IMR-90 (cell line): ENCODE data around the gene NT5E. TPM values are rescaled to one million over a fixed set of nuclear protein-coding genes. Genes with fewer than 3 reads are reported as not detected.

Experiments used
- ATAC-seq: fragments of 200-7000 bp; cut with Tn5 transposase; 2 replicates; pipeline ENCODE4 v1.9.1; 2020; ENCODE audit warnings: low read depth, mild to moderate bottlenecking, moderate library complexity
- BruUV-seq: library from RNA; stranded (reverse); fragments of 400-500 nt; replicated peaks from 2 replicates; lab custom pipeline; 2021; lab: Mats Ljungman, UMichigan
- CTCF ChIA-PET: fragments of 300-600 bp; formaldehyde crosslinking; extraction: SDS; loops from one replicate; lab custom pipeline; 2021; ENCODE audit warnings: antibody characterized with exemption; lab: Yijun Ruan, JAX
- POLR2A ChIA-PET: fragments of 300-600 bp; sonication (Branson Sonifier 250); formaldehyde crosslinking; loops from one replicate; lab custom pipeline; 2022; ENCODE audit warnings: antibody characterized with exemption; ENCODE audit not compliant: unreplicated experiment; lab: Charles Lee
- DNase-seq: peaks from one replicate; pipeline ENCODE4 v3.0.0; 2013
- H2AFZ ChIP-seq: replicated peaks from 2 replicates; pipeline ENCODE3; 2013; ENCODE audit warnings: low read length, mild to moderate bottlenecking; ENCODE audit not compliant: poor library complexity
- H2AK5ac ChIP-seq: 2 replicates; pipeline ENCODE4 v1.6.1; 2013; ENCODE audit warnings: low read depth, low read length, inconsistent platforms
- H2AK9ac ChIP-seq: replicated peaks from 2 replicates; pipeline ENCODE3; 2013; ENCODE audit warnings: mild to moderate bottlenecking, low read depth, low read length, moderate library complexity; ENCODE audit not compliant: poor library complexity
- H2BK120ac ChIP-seq: 2 replicates; pipeline ENCODE4 v1.6.1; 2013; ENCODE audit warnings: low read depth, low read length, inconsistent platforms
- H2BK15ac ChIP-seq: 3 replicates; pipeline ENCODE4 v1.6.1; 2013; ENCODE audit warnings: low read depth, low read length, inconsistent platforms
- H2BK20ac ChIP-seq: 2 replicates; pipeline ENCODE4 v1.6.1; 2013; ENCODE audit warnings: low read depth, mild to moderate bottlenecking, inconsistent platforms, low read length, moderate library complexity
- H2BK5ac ChIP-seq: 2 replicates; pipeline ENCODE4 v1.6.1; 2013; ENCODE audit warnings: mild to moderate bottlenecking, low read depth, low read length, inconsistent platforms; ENCODE audit not compliant: poor library complexity, severe bottlenecking
- H3K14ac ChIP-seq: replicated peaks from 2 replicates; pipeline ENCODE4 v1.6.1; 2013; ENCODE audit warnings: low read depth, low read length, inconsistent platforms
- H3K18ac ChIP-seq: 2 replicates; pipeline ENCODE4 v1.6.1; 2013; ENCODE audit warnings: low read depth, low read length, control low read depth
- H3K23ac ChIP-seq: 2 replicates; pipeline ENCODE4 v1.6.1; 2013; ENCODE audit warnings: low read depth, low read length, inconsistent platforms
- H3K27ac ChIP-seq: 2 replicates; pipeline ENCODE4 v1.5.1; 2013; ENCODE audit warnings: mild to moderate bottlenecking, control low read depth, low read length; ENCODE audit not compliant: insufficient read depth
- H3K27me3 ChIP-seq: 2 replicates; pipeline ENCODE4 v1.6.1; 2013; ENCODE audit warnings: low read length; ENCODE audit not compliant: control insufficient read depth, insufficient read depth
- H3K36me3 ChIP-seq: 2 replicates; pipeline ENCODE4 v1.6.1; 2013; ENCODE audit warnings: low read length, mixed read lengths; ENCODE audit not compliant: control insufficient read depth, insufficient read depth
- H3K4ac ChIP-seq: 2 replicates; pipeline ENCODE4 v1.6.1; 2013; ENCODE audit warnings: low read depth, low read length, inconsistent platforms
- H3K4me1 ChIP-seq: 2 replicates; pipeline ENCODE4 v1.6.1; 2013; ENCODE audit warnings: low read length, mixed read lengths; ENCODE audit not compliant: control insufficient read depth, insufficient read depth
- H3K4me2 ChIP-seq: 2 replicates; pipeline ENCODE4 v1.6.1; 2013; ENCODE audit warnings: low read depth, mild to moderate bottlenecking, control low read depth, low read length, moderate library complexity
- H3K4me3 ChIP-seq: 2 replicates; pipeline ENCODE4 v1.5.1; 2013; ENCODE audit warnings: low read depth, mild to moderate bottlenecking, control low read depth, low read length, moderate library complexity; ENCODE audit not compliant: insufficient read depth
- H3K56ac ChIP-seq: 2 replicates; pipeline ENCODE4 v1.6.1; 2013; ENCODE audit warnings: low read length, inconsistent platforms; ENCODE audit not compliant: insufficient read depth; ENCODE audit errors: extremely low read depth
- H3K79me1 ChIP-seq, 2 experiments: 2 replicates each; pipeline ENCODE4 v1.6.1; 2013; ENCODE audit warnings: low read length in 2 of 2, inconsistent platforms in 1 of 2, low read depth in 1 of 2
- H3K9ac ChIP-seq: 2 replicates; pipeline ENCODE4 v1.6.1; 2013; ENCODE audit warnings: low read depth, low read length, control low read depth
- H3K9me1 ChIP-seq: 2 replicates; pipeline ENCODE4 v1.6.1; 2013; ENCODE audit warnings: low read length, inconsistent platforms; ENCODE audit not compliant: insufficient read depth
- H3K9me3 ChIP-seq: 2 replicates; pipeline ENCODE4 v1.6.1; 2013; ENCODE audit warnings: low read length; ENCODE audit not compliant: control insufficient read depth, insufficient read depth
- H4K20me1 ChIP-seq: 2 replicates; pipeline ENCODE4 v1.6.1; 2013; ENCODE audit warnings: low read length, inconsistent platforms; ENCODE audit not compliant: insufficient read depth
- H4K5ac ChIP-seq: 2 replicates; pipeline ENCODE4 v1.6.1; 2013; ENCODE audit warnings: mild to moderate bottlenecking, low read depth, low read length, control low read depth
- H4K8ac ChIP-seq, 2 experiments: 2 replicates each; pipeline ENCODE4 v1.6.1; 2013; ENCODE audit warnings: low read depth in 2 of 2, low read length in 2 of 2, control low read depth in 1 of 2, inconsistent platforms in 1 of 2
- H4K91ac ChIP-seq: 2 replicates; pipeline ENCODE4 v1.6.1; 2013; ENCODE audit warnings: low read depth, low read length, inconsistent platforms; ENCODE audit not compliant: insufficient read depth
- BHLHE40 ChIP-seq: fragments of 150-350 bp; IDR thresholded peaks from 2 replicates; pipeline ENCODE4 v1.6.1; 2016; ENCODE audit warnings: mild to moderate bottlenecking, low read depth, low read length
- CEBPB ChIP-seq: IDR thresholded peaks from 2 replicates; pipeline ENCODE4 v1.6.1; 2012; ENCODE audit warnings: low read depth, low read length, improper control_type of control experiment
- CHD1 ChIP-seq: IDR thresholded peaks from 2 replicates; pipeline ENCODE4 v1.6.1; 2012; ENCODE audit warnings: low read depth, low read length, improper control_type of control experiment
- FOS ChIP-seq: fragments of 150-350 bp; IDR thresholded peaks from 2 replicates; pipeline ENCODE4 v1.6.1; 2016; ENCODE audit warnings: low read depth, low read length
- MAFK ChIP-seq: IDR thresholded peaks from 2 replicates; pipeline ENCODE4 v1.6.1; 2012; ENCODE audit warnings: low read depth, low read length, improper control_type of control experiment
- MAZ ChIP-seq: IDR thresholded peaks from 2 replicates; pipeline ENCODE4 v1.6.1; 2012; ENCODE audit warnings: low read depth, mild to moderate bottlenecking, low read length, improper control_type of control experiment, moderate library complexity, borderline replicate concordance
- MXI1 ChIP-seq: IDR thresholded peaks from 2 replicates; pipeline ENCODE4 v1.6.1; 2012; ENCODE audit warnings: low read depth, mild to moderate bottlenecking, low read length, moderate library complexity, borderline replicate concordance
- NFE2L2 ChIP-seq: fragments of 150-350 bp; IDR thresholded peaks from 2 replicates; pipeline ENCODE4 v1.6.1; 2016; ENCODE audit warnings: low read depth, mild to moderate bottlenecking, low read length
- POLR2A ChIP-seq: IDR thresholded peaks from 2 replicates; pipeline ENCODE4 v1.6.1; 2012; ENCODE audit warnings: mild to moderate bottlenecking, low read depth, low read length
- RAD21 ChIP-seq: IDR thresholded peaks from 2 replicates; pipeline ENCODE4 v1.6.1; 2012; ENCODE audit warnings: low read length, improper control_type of control experiment
- RCOR1 ChIP-seq: IDR thresholded peaks from 2 replicates; pipeline ENCODE4 v1.6.1; 2012; ENCODE audit warnings: mild to moderate bottlenecking, low read length, improper control_type of control experiment; ENCODE audit not compliant: insufficient replicate concordance
- RFX5 ChIP-seq: IDR thresholded peaks from 2 replicates; pipeline ENCODE4 v1.8.0; 2012; ENCODE audit warnings: low read depth, mild to moderate bottlenecking, low read length, moderate library complexity
- SMC3 ChIP-seq: fragments of 150-350 bp; IDR thresholded peaks from 2 replicates; pipeline ENCODE4 v1.6.1; 2016; ENCODE audit warnings: low read depth, mild to moderate bottlenecking, antibody characterized with exemption, low read length, moderate library complexity
- WGBS, 2 experiments: methylation state at CpG; one replicate each; pipeline versions ENCODE4 v1.1.5 to v1.1.7; 2013; ENCODE audit warnings: missing lambda C conversion rate in 2 of 2; ENCODE audit not compliant: insufficient read length in 1 of 2; ENCODE audit errors: extremely low coverage in 2 of 2; 5-methylcytosine and 5-hydroxymethylcytosine counted together
- dilution Hi-C: fragments of 300-500 bp; cut with HindIII; formaldehyde crosslinking; loops from one replicate; pipeline ENCODE4 v1.14.3; 2018; ENCODE audit warnings: low sequenced_read_pairs; ENCODE audit not compliant: unreplicated experiment
- in situ Hi-C: fragments of 300-500 bp; cut with MboI; formaldehyde crosslinking; loops from 3 replicates; pipeline ENCODE4 v1.14.3; 2019; ENCODE audit warnings: low sequenced_read_pairs, inconsistent platforms, mixed read lengths
- intact Hi-C: fragments of 100-400 bp; cut with micrococcal nuclease; formaldehyde crosslinking; loops from 2 replicates; pipeline ENCODE4 v1.10.0; 2022
- polyA plus RNA-seq, 3 experiments: library from polyadenylated mRNA; depleted of rRNA; stranded (reverse); fragments of >200 nt; gene quantifications; 2 replicates each; pipeline ENCODE4 v1.2.3, GENCODE V29; 2012; ENCODE audit warnings: low replicate concordance in 1 of 3
- total RNA-seq: library from RNA; depleted of rRNA; stranded (reverse); fragments of >200 nt; gene quantifications from 2 replicates; pipeline ENCODE4 v1.2.3, GENCODE V29; 2012
- TF ChIP-seq, protein P1 (sequence below): fragments of 150-350 bp; IDR thresholded peaks from 2 replicates; pipeline ENCODE4 v1.6.1; 2017; ENCODE audit warnings: mild to moderate bottlenecking, antibody characterized with exemption, low read length, low read depth
- TF ChIP-seq, protein P2 (sequence below): fragments of 150-350 bp; IDR thresholded peaks from 2 replicates; pipeline ENCODE4 v1.6.1; 2016; ENCODE audit warnings: low read depth, mild to moderate bottlenecking, low read length, moderate library complexity, borderline replicate concordance
- TF ChIP-seq, protein P3 (sequence below): conservative IDR thresholded peaks from 2 replicates; pipeline ENCODE4 v1.5.1; 2012; ENCODE audit warnings: mild to moderate bottlenecking, low read depth, low read length, improper control_type of control experiment

The NT5E gene
- total and polyA plus RNA-seq, 2 of the 4 experiments (the other 2 are of a cell fraction): 153 to 280 TPM

GRCh38 chr6:85470023-85470410, 20.1 kb downstream of the NT5E start:
- H3K27me3 ChIP-seq: no peaks in the 10 kb centered on the region
- no peak overlapping the region for H2BK5ac ChIP-seq
- H3K4me1 ChIP-seq: peaks cover 27% of the 10 kb centered on the region
- H3K9ac ChIP-seq: no peak overlapping the region
- no peak overlapping the region for H2AK9ac ChIP-seq
- TF ChIP-seq MXI1: no peak
- TF ChIP-seq, protein P1, sequence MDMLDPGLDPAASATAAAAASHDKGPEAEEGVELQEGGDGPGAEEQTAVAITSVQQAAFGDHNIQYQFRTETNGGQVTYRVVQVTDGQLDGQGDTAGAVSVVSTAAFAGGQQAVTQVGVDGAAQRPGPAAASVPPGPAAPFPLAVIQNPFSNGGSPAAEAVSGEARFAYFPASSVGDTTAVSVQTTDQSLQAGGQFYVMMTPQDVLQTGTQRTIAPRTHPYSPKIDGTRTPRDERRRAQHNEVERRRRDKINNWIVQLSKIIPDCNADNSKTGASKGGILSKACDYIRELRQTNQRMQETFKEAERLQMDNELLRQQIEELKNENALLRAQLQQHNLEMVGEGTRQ: no peak
- TF ChIP-seq SMC3: no peak
- no peak for TF ChIP-seq RAD21
- no peak for TF ChIP-seq CEBPB
- no peak for TF ChIP-seq POLR2A
- TF ChIP-seq RFX5: no peak
- no peak for TF ChIP-seq MAFK
- TF ChIP-seq, protein P2, sequence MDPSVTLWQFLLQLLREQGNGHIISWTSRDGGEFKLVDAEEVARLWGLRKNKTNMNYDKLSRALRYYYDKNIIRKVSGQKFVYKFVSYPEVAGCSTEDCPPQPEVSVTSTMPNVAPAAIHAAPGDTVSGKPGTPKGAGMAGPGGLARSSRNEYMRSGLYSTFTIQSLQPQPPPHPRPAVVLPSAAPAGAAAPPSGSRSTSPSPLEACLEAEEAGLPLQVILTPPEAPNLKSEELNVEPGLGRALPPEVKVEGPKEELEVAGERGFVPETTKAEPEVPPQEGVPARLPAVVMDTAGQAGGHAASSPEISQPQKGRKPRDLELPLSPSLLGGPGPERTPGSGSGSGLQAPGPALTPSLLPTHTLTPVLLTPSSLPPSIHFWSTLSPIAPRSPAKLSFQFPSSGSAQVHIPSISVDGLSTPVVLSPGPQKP: no peak
- TF ChIP-seq, protein P3, sequence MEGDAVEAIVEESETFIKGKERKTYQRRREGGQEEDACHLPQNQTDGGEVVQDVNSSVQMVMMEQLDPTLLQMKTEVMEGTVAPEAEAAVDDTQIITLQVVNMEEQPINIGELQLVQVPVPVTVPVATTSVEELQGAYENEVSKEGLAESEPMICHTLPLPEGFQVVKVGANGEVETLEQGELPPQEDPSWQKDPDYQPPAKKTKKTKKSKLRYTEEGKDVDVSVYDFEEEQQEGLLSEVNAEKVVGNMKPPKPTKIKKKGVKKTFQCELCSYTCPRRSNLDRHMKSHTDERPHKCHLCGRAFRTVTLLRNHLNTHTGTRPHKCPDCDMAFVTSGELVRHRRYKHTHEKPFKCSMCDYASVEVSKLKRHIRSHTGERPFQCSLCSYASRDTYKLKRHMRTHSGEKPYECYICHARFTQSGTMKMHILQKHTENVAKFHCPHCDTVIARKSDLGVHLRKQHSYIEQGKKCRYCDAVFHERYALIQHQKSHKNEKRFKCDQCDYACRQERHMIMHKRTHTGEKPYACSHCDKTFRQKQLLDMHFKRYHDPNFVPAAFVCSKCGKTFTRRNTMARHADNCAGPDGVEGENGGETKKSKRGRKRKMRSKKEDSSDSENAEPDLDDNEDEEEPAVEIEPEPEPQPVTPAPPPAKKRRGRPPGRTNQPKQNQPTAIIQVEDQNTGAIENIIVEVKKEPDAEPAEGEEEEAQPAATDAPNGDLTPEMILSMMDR: no peak
- no peak for TF ChIP-seq BHLHE40
- no peak for TF ChIP-seq FOS
- TF ChIP-seq RCOR1: no peak
- no peak for TF ChIP-seq MAZ
- TF ChIP-seq NFE2L2: no peak
- TF ChIP-seq CHD1: no peak
- dilution Hi-C loops (no loop called here), intact Hi-C loops (no loop called here), in situ Hi-C loops (no loop called here)
- H3K14ac ChIP-seq: 0 out of 2 replicates have a peak overlapping the region, but pooled peaks have one; percentile 64
- H3K36me3 ChIP-seq: peaks cover 14% of the 10 kb centered on the region
- H2AK5ac ChIP-seq: peak overlapping the region; percentile 69
- H3K27ac ChIP-seq: no peak overlapping the region
- 0 out of 4 replicates have a peak overlapping the region, but pooled peaks of 1 of the 2 experiments have one; percentile 17 for H4K8ac ChIP-seq
- peaks cover 36% of the 10 kb centered on the region for H3K9me1 ChIP-seq
- H4K91ac ChIP-seq: no peak overlapping the region; the same call in 1 of the 2 replicates
- H3K56ac ChIP-seq: no peak overlapping the region
- H3K9me3 ChIP-seq: no peaks in the 10 kb centered on the region
- H2BK120ac ChIP-seq: no peak overlapping the region
- H2BK15ac ChIP-seq: peak overlapping the region; percentile 28; the same call in 1 of the 3 replicates
- H3K4ac ChIP-seq: peak overlapping the region; percentile 28; the same call in 1 of the 2 replicates
- DNase-seq (no peak), ATAC-seq (no peak)
- H4K20me1 ChIP-seq: no peaks in the 10 kb centered on the region; the same call in 1 of the 2 replicates
- peak overlapping the region; percentile 52; the same call in 1 of the 2 replicates for H2BK20ac ChIP-seq
- no peak overlapping the region for H3K4me2 ChIP-seq
- no peak overlapping the region for H3K18ac ChIP-seq
- peaks cover 51 to 80% of the 10 kb centered on the region in 2 experiments for H3K79me1 ChIP-seq
- WGBS, 2 experiments: no CpG with 5 or more reads among the region's 2 CpGs
- CTCF ChIA-PET: interaction anchor here (0.9 to 1.7 kb wide), 2 partner anchors 13 to 16 kb away, joined by 3 to 4 read pairs; no protein-coding TSS in a partner anchor
- BruUV-seq: no TSS peak
- no peak overlapping the region for H3K4me3 ChIP-seq
- H3K23ac ChIP-seq: peak overlapping the region; percentile 77
- H2AFZ ChIP-seq: no peak overlapping the region
- H4K5ac ChIP-seq: no peak overlapping the region
- POLR2A ChIA-PET: no interaction called here
